Naive B cell (primary cell): ENCODE results near the gene SNPH. TPM values are rescaled to one million over a fixed set of nuclear protein-coding genes. Genes with fewer than 3 reads are reported as not detected.

Source experiments
- ATAC-seq, 2 donors: fragments of 150-1000 bp; cut with Tn5 transposase; 2 replicates each; pipeline ENCODE4 v1.10.0; 2021; ENCODE audit warnings: low read depth in 2 of 2, mild to moderate bottlenecking in 2 of 2, moderate library complexity in 2 of 2
- DNase-seq: peaks from one replicate; pipeline ENCODE4 v3.0.0; 2022
- H3K27ac Mint-ChIP-seq, 6 donors: one replicate each; pipeline ENCODE4 v1.8.0; 2020 to 2022; ENCODE audit warnings: mild to moderate bottlenecking in 6 of 6, mixed read lengths in 6 of 6, moderate library complexity in 5 of 6, inconsistent platforms in 2 of 6
- H3K27me3 Mint-ChIP-seq, 3 donors: one replicate each; pipeline ENCODE4 v1.8.0; 2021 to 2022; ENCODE audit warnings: mixed read lengths in 3 of 3, mild to moderate bottlenecking in 1 of 3
- H3K36me3 Mint-ChIP-seq, 2 donors: one replicate each; pipeline ENCODE4 v1.8.0; 2020 to 2022; ENCODE audit warnings: mixed read lengths in 2 of 2, inconsistent platforms in 1 of 2, mild to moderate bottlenecking in 1 of 2
- H3K4me1 Mint-ChIP-seq, 3 donors: one replicate each; pipeline ENCODE4 v1.8.0; 2020 to 2022; ENCODE audit warnings: mixed read lengths in 3 of 3, inconsistent platforms in 1 of 3, mild to moderate bottlenecking in 1 of 3, moderate library complexity in 1 of 3
- H3K4me3 Mint-ChIP-seq, 8 donors: one replicate each; pipeline ENCODE4 v1.8.0; 2020 to 2022; ENCODE audit warnings: mild to moderate bottlenecking in 8 of 8, mixed read lengths in 8 of 8, moderate library complexity in 8 of 8, inconsistent platforms in 2 of 8
- H3K9me3 Mint-ChIP-seq, 7 donors: one replicate each; pipeline ENCODE4 v1.8.0; 2020 to 2022; ENCODE audit warnings: mixed read lengths in 7 of 7, mild to moderate bottlenecking in 5 of 7, inconsistent platforms in 2 of 7, moderate library complexity in 1 of 7
- polyA plus RNA-seq, 6 donors: library from polyadenylated mRNA; unstranded; fragments of 300-500 nt; fragmentation: Illumina TruSeq; gene quantifications; one replicate each; pipeline ENCODE4 v1.2.3, GENCODE V29; 2021; ENCODE audit warnings: low read depth in 6 of 6

SNPH gene
- polyA plus RNA-seq, 6 donors from 2014 or later: 0.31 to 0.37 (median 0.35) TPM; not detected in 1

- Mint-ChIP-seq H3K36me3 (no peaks in the 10 kb centered on the region), H3K9me3 (no peaks in the 10 kb centered on the region), H3K4me1 (peaks cover 3 to 5% (median 4%) of the 10 kb centered on the region in 3 donors), H3K27me3 (no peaks in the 10 kb centered on the region), H3K27ac (peak overlapping the region in 1 of 6 donors; percentile 16), H3K4me3 (no peak overlapping the region)
- no peak for DNase-seq
- ATAC-seq: no peak
These were observed 42.6 kb downstream of the SNPH start for GRCh38 chr20:1308702-1309095.

DNA sequence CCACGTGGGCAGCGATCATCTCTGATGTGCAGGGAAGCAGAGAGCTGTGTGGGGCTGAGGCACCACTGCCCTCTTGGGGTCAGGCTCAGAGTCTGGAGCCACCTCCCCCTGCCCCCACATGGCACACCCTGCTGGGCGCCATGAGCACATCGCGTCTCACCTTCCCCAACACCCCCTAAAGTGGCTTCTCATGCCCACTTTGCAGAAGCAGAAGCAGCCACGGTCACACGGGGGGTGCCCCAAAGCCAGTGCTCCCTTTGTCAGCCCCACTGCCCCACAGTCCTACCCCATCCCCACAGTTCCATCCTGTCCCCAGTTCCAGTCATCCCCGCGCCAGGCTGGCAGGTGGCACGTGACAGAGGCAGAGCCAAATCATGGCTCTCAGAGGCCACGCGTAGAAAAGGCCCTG lies 43.3 kb downstream of the SNPH start:
- Mint-ChIP-seq H3K27ac (peak overlapping the region in 1 of 6 donors; percentile 37), H3K36me3 (no peaks in the 10 kb centered on the region), H3K9me3 (no peaks in the 10 kb centered on the region), H3K4me3 (no peak overlapping the region), H3K4me1 (peaks cover 4 to 6% (median 4%) of the 10 kb centered on the region in 3 donors), H3K27me3 (no peaks in the 10 kb centered on the region)
- DNase-seq (no peak), ATAC-seq (no peak)

DNA sequence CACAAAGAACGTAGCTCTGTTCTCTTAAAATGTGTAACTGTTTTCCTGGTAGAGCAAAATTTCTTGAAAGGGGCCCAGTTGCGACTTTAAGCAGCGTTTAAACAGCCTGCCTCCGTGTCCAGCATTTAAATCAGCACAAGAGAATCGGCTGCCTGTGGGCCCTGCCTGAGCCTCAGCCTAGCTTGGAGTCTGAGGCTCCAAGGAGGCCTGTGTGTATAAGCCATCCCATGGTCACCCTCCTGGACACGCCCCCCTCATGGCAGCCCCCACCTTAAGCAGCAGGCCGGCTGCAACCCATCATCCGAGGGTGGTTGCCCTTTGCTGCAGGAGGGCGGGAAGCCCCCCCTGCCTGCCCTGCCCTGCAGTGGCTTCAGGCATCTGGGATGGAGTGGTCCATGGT lies 44.0 kb downstream of the SNPH start:
- Mint-ChIP-seq H3K4me1 (peaks cover 4 to 6% (median 4%) of the 10 kb centered on the region in 3 donors), H3K27ac (no peak overlapping the region), H3K9me3 (no peaks in the 10 kb centered on the region), H3K36me3 (no peaks in the 10 kb centered on the region), H3K27me3 (peaks cover 0 to 3% (median 0%) of the 10 kb centered on the region in 3 donors), H3K4me3 (no peak overlapping the region)
- no peak for ATAC-seq
- DNase-seq: no peak

GRCh38 chr20:1310506-1311190 lies 44.6 kb downstream of the SNPH start:
- H3K27me3 Mint-ChIP-seq: peaks cover 0 to 5% (median 0%) of the 10 kb centered on the region in 3 donors
- no peaks in the 10 kb centered on the region for H3K9me3 Mint-ChIP-seq
- DNase-seq: no peak
- no peak overlapping the region for H3K27ac Mint-ChIP-seq
- H3K4me1 Mint-ChIP-seq: peaks cover 4 to 6% (median 4%) of the 10 kb centered on the region in 3 donors
- H3K4me3 Mint-ChIP-seq: peak overlapping the region in 1 of 8 donors; percentile 33
- H3K36me3 Mint-ChIP-seq: no peaks in the 10 kb centered on the region
- no peak for ATAC-seq

DNA sequence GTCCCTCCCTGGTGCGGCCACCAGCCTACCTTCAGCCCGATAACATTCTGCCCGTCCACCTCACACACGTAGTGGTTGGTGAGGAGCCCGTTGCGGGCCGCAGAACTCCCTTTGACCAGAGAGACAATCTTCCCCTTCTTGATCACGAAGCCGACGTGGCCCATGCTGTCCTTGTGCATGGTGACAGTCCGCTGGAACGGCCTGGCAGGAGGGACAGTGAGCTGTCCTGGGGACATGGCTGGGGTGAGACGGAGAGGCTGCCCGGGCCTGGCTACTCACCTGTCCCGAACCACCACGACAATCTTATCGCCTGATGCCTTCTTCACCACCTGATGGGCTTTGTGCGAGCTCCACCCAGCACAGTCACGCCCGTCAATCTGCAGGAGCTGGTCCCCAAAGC lies 46.2 kb downstream of the SNPH start:
- H3K36me3 Mint-ChIP-seq: no peaks in the 10 kb centered on the region
- H3K9me3 Mint-ChIP-seq: no peaks in the 10 kb centered on the region
- ATAC-seq (no peak), DNase-seq (no peak)
- H3K27me3 Mint-ChIP-seq: peaks cover 0 to 5% (median 0%) of the 10 kb centered on the region in 3 donors
- no peak overlapping the region for H3K4me3 Mint-ChIP-seq
- no peak overlapping the region for H3K27ac Mint-ChIP-seq
- H3K4me1 Mint-ChIP-seq: peaks cover 4 to 6% (median 4%) of the 10 kb centered on the region in 3 donors

DNA sequence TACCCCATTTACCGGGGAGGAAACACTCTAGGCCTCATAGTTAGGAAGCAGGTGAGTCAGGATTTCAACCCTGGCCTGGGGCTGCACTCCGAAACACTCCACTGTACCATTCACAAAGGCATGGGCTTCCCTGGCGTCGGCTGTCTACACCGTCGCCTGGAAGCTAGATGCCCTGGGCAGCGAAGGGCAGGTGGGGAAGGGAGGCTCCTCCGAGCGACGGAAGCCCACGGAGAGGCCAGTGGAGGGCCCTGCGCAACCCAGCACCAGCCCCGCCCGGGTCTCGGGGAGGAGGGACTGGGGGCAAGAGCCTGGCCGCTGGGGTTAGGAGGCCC lies 46.8 kb downstream of the SNPH start:
- Mint-ChIP-seq H3K4me1 (peaks cover 4 to 6% (median 4%) of the 10 kb centered on the region in 3 donors), H3K27ac (no peak overlapping the region), H3K27me3 (peaks cover 0 to 5% (median 0%) of the 10 kb centered on the region in 3 donors), H3K9me3 (no peaks in the 10 kb centered on the region), H3K36me3 (no peaks in the 10 kb centered on the region), H3K4me3 (no peak overlapping the region)
- DNase-seq (no peak), ATAC-seq (no peak)

DNA sequence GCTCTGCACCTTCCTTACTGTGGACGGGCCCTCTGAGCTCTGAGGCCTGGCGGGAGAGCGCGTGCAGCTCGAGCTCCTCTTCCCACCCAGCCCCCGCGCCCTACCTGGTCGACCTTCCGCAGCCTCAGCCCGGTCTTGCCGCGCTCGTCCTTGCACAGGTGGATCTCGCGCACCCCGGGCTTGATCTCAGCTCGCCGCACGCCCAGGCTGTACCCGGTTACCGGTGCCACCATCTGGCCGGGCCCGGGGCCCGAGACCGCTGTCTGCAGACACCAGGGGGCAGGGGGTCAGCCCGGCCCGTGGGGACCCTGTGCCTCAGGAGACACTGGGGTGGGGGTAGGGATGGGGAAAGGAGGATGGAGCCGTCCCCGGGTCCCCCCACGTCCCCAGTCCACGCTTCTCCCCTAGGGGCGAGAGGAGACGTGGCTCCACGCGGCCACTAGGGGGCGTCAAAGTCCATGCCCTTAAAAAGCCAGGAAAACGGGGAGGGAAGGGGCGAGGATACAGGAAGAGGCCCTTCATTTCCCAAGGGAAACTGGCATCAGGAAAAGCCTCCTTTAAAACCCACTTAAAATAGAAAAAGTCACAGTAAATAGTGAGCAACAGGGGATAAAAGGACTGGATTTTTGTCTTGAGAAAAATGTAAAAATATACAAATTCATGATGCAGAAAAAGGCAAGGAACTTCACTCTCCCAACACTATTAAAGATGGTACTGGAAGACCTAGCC lies 47.3 kb downstream of the SNPH start:
- no peaks in the 10 kb centered on the region for H3K36me3 Mint-ChIP-seq
- H3K4me1 Mint-ChIP-seq: peaks cover 4 to 6% (median 4%) of the 10 kb centered on the region in 3 donors
- ATAC-seq: peak; percentile 74 to 76
- peak; percentile 53 for DNase-seq
- H3K27me3 Mint-ChIP-seq: peaks cover 0 to 5% (median 0%) of the 10 kb centered on the region in 3 donors
- H3K27ac Mint-ChIP-seq: peak overlapping the region in 3 of 6 donors; percentile 48 to 63 (median 57)
- peak overlapping the region in 1 of 8 donors; percentile 16 for H3K4me3 Mint-ChIP-seq
- no peaks in the 10 kb centered on the region for H3K9me3 Mint-ChIP-seq

DNA sequence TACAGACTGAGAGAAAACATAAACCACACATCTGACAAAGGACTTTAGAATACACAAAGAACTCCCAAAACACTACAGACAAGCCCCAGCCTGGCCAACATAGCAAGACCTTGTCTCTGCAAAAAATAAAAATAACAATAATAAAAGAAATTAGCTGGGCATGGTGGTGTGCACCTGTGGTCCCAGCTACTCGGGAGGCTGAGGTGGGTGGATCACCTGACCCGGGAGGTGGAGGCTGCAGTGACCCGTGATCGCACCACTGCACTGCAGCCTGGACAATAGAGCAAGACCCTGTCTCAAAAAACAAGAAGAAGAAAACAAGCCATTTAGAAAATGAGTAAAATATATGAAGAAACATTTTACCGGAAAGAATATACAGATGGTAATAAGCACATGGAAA lies 49.7 kb downstream of the SNPH start:
- peaks cover 4 to 6% (median 4%) of the 10 kb centered on the region in 3 donors for H3K4me1 Mint-ChIP-seq
- no peaks in the 10 kb centered on the region for H3K36me3 Mint-ChIP-seq
- peaks cover 0 to 5% (median 0%) of the 10 kb centered on the region in 3 donors for H3K27me3 Mint-ChIP-seq
- H3K27ac Mint-ChIP-seq: peak overlapping the region in 1 of 6 donors; percentile 54
- DNase-seq (no peak), ATAC-seq (no peak)
- H3K4me3 Mint-ChIP-seq: no peak overlapping the region
- H3K9me3 Mint-ChIP-seq: no peaks in the 10 kb centered on the region

- Mint-ChIP-seq H3K4me1 (peaks cover 4 to 6% (median 6%) of the 10 kb centered on the region in 3 donors), H3K9me3 (no peaks in the 10 kb centered on the region)
- ATAC-seq: no peak
These were observed 51.6 kb downstream of the SNPH start for GRCh38 chr20:1317545-1318255.

DNA sequence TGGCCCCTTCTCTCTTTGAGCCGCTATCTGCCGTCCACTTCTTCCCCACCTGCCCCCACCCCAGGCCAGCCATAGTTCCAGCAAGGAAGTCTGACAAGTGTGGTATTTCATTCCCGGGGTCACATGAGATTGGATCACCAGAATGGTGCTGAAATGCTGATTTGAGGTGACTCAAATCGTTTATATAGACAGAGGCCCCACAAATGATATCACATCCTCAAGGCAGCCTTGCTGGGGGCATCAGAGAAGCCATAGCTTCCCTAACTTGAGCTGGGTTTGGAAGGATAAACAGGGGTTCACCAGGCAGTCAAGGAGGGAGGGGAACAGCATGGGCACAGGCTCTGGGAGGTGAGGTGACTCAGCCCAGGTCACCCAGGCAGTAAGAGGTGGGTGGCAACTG lies 53.0 kb downstream of the SNPH start:
- no peak for DNase-seq
- Mint-ChIP-seq H3K4me1 (peaks cover 0 to 7% (median 0%) of the 10 kb centered on the region in 3 donors), H3K36me3 (no peaks in the 10 kb centered on the region), H3K4me3 (no peak overlapping the region), H3K9me3 (no peaks in the 10 kb centered on the region), H3K27ac (peak overlapping the region in 3 of 6 donors; percentile 27 to 60 (median 47)), H3K27me3 (peaks cover 0 to 11% (median 7%) of the 10 kb centered on the region in 3 donors)
- no peak for ATAC-seq

More at GRCh38 chr20:1317545-1318255, 51.6 kb downstream of the SNPH start:
- Mint-ChIP-seq H3K27ac (peak overlapping the region in 2 of 6 donors; percentile 57 to 73), H3K4me3 (no peak overlapping the region), H3K36me3 (no peaks in the 10 kb centered on the region), H3K27me3 (peaks cover 0 to 11% (median 7%) of the 10 kb centered on the region in 3 donors)
- DNase-seq: no peak

DNA sequence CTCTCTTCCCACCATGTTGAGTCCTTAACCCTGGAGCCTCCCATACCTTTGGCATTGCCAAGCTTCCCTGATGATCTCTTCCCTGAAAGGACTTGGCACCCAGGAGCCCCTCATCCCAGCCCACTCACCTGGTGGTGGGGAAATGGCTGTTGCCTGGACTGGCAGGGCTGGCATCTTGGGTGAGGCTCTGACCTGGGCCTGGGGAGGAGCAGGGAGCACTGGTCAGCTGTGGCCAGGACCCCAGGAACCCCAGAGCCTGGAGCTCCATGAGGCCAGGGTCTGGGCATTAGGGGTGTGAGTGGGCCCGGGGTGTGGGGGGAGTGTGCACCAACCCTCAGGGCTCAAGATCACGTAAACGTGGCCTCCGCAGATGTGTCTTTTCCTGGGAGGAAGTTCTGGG lies 53.4 kb downstream of the SNPH start:
- no peaks in the 10 kb centered on the region for H3K36me3 Mint-ChIP-seq
- peaks cover 0 to 11% (median 7%) of the 10 kb centered on the region in 3 donors for H3K27me3 Mint-ChIP-seq
- H3K4me3 Mint-ChIP-seq: no peak overlapping the region
- ATAC-seq (no peak), DNase-seq (no peak)
- no peaks in the 10 kb centered on the region for H3K9me3 Mint-ChIP-seq
- peaks cover 0 to 9% (median 0%) of the 10 kb centered on the region in 3 donors for H3K4me1 Mint-ChIP-seq
- H3K27ac Mint-ChIP-seq: peak overlapping the region in 1 of 6 donors; percentile 27

DNA sequence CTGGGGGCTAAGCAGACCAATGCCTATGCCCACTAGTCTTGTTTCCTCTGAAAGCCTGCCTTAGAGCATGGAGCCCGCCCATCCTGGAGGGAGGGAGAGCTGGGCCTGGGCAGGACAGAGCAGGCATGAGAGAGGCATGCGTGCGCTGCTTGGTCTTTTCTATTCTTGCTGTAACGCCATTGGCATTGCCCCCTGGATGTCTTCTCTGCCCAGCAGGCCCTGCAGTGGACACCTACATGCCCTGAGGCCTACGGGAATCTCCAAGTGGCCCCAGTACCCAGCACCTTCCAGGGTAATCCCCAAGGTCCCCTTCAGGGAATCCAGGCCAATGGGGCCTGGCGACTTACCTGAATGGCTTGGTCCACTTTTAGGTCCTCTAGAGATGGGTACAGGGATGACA lies 53.9 kb downstream of the SNPH start:
- Mint-ChIP-seq H3K27me3 (peaks cover 0 to 8% (median 7%) of the 10 kb centered on the region in 3 donors), H3K9me3 (no peaks in the 10 kb centered on the region), H3K27ac (peak overlapping the region in 2 of 6 donors; percentile 18 to 76), H3K4me3 (no peak overlapping the region), H3K4me1 (peaks cover 0 to 9% (median 0%) of the 10 kb centered on the region in 3 donors), H3K36me3 (no peaks in the 10 kb centered on the region)
- ATAC-seq (no peak), DNase-seq (no peak)

DNA sequence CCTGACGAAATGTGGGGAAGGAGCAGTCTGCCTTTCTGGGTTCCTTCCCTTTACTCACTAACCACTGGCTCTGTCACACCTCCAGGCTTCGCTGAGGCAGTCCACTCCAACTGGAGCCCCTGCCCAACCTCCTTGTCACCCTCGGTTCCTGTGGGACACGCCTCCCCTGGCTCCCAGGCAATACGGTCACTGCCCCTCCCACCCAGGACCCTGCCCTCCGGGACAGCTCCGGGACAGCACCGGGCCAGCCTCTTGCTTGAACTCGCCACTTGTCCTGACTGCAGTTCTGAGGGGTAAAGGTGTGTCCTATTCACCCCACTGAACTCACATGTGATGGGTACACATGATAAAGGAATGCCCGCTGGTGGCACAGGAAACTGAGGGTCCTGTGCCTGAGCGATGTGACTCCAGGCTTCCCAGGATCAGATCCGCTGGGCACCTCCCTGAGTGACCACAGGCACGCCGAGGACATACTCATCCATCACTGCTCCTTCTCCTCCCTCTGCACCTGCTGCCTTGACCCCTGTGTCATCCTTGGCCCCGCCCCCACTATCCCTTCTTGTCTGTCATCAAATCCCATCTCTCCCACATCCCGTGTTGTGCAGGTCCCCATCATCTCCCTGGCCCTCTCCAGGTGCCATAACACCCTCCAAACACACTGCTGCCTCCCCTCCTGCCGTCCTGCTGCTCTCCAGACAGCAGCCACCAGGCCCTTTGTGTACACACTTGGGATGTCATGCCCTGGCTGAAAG lies 55.0 kb downstream of the SNPH start:
- peaks cover 0 to 7% (median 6%) of the 10 kb centered on the region in 3 donors for H3K27me3 Mint-ChIP-seq
- H3K9me3 Mint-ChIP-seq: no peaks in the 10 kb centered on the region
- peaks cover 0 to 9% (median 0%) of the 10 kb centered on the region in 3 donors for H3K4me1 Mint-ChIP-seq
- no peak for ATAC-seq
- peak overlapping the region in 3 of 6 donors; percentile 8 to 76 (median 32) for H3K27ac Mint-ChIP-seq
- peak overlapping the region in 1 of 8 donors; percentile 30 for H3K4me3 Mint-ChIP-seq
- DNase-seq: no peak
- H3K36me3 Mint-ChIP-seq: no peaks in the 10 kb centered on the region
